DMS53 treated with DMSO at 0.1 percent for 48 hours (cell line): ENCODE measurements around the gene ZFP82.

Experiments used
- DNase-seq: peaks from one replicate; lab custom pipeline; 2025; ENCODE audit not compliant: unreplicated experiment; lab: John Stamatoyannopoulos, UW

ZFP82 gene

DNA sequence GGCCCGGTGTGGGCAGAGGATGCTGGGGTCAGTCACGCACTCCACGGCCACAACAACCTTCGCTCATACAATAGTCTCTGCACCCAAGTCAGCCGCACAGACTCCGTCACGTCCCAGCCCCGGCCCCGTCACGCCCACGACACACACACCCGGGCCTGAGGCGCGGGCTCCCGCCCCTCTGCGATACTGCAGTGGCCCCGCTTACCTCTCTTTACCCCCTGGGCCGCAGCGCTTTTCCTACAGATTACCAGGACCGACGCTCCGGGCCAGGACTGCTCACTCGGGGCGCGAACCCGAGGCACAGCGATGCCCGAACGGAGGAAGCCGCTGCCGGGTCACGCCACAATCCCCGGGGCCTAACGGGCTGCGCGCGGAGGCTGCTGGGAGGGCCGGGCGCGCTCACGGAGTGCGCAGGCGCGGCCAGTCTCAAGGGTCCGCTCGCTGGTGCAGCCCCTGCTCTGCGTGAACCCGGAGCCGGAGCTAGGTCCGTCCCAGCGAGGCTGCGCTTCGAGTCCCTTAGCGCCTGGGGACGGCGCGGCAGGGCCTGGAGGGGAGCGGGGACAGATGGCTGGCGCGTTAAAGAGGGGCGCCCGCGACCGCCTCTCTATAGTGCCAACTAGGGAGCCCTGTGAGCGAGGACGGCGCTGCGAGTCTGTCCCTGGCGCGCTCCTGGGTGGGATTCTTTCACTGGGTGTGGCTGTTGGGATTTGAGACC, at the start of gene ZFP82:
Gene ZFP82 (minus strand): TSS at position 358 of the 715 bp plus-strand sequence. CDS start 8,855 bp downstream, outside the sequence.
- peak; percentile 82 for DNase-seq

DNA sequence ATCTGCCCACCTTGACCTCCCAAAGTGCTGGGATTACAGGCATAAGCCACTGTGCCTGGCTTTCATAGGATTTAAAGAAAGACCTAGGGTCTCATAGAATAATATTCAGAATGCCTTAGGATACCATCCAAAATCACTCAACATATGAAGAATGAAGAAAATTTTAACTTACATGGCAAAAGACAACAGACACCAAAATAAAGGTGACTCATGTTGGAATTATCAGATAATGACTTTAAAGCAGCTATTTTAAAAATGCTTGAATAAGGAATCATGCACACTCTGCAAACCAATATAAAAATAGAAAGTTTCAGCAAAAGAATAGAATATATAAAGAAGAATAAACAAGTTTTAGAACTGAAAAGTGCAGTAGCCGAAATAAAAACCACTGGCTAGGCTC, 41.6 kb upstream of the ZFP82 start:
- DNase-seq = no peak

DNA sequence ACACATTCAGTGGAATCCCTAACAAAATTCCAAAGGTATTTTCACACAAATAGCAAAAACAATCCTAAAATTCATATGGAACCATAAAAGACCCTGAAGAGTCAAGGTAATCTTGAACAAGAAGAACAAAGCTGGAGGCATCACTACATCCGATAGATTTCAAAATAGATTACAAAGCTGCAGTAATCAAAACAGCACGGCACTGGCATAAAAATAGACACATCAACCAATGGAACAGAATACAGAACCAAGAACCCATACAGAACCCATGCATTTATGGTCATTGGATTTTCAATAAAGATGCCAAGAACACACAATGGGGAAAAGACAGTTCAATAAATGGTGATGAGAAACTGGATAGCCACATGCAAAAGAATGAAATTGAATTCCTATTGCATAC, 38.4 kb upstream of the ZFP82 start:
- DNase-seq = no peak

DNA sequence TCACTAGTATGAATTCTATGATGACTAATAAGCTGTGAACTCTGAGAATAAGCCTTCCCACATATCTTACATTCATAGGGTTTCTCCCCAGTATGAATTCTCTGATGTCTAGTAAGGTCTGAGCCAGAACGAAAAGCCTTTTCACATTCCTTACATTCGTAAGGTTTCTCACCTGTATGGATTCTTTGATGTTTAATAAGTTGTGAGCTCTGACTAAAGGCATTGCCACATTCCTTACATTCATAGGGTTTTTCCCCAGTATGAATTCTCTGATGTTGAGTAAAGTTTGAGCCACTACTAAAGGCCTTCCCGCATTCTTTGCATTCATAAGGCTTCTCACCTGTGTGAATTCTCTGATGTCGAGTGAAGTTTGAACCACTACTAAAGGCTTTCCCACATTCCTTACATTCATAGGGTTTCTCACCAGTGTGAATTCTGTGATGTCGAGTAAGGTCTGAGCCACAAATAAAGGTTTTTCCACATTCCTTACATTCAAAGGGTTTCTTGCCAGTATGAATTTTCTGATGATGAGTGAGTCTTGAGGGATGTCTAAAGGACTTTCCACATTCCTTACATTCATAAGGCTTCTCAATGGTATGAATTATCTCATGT, 30.7 kb upstream of the ZFP82 start:
- DNase-seq = no peak

DNA sequence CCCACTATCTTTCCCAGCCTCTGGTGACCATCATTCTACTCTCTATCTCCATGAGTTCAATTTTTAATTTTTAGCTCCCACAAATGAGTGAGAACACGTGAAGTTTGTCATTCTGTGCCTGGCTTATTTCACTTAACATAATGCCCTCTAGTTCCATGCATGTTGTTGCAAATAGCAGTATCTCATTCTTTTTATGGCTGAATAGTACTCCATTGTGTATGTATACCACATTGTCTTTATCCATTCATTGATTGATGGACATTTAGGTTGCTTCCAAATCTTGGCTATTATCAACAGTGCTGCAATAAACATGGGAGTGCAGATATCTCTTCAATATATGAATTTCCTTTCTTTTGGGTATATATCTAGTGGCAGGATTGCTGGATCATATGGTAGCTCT, 22.9 kb upstream of the ZFP82 start:
- DNase-seq = no peak

GRCh38 chr19:36436531-36436930, 18.1 kb upstream of the ZFP82 start:
- DNase-seq = peak; percentile 26

- no peak for DNase-seq
Observed at GRCh38 chr19:36423925-36424324, 5.5 kb upstream of the ZFP82 start.

DNA sequence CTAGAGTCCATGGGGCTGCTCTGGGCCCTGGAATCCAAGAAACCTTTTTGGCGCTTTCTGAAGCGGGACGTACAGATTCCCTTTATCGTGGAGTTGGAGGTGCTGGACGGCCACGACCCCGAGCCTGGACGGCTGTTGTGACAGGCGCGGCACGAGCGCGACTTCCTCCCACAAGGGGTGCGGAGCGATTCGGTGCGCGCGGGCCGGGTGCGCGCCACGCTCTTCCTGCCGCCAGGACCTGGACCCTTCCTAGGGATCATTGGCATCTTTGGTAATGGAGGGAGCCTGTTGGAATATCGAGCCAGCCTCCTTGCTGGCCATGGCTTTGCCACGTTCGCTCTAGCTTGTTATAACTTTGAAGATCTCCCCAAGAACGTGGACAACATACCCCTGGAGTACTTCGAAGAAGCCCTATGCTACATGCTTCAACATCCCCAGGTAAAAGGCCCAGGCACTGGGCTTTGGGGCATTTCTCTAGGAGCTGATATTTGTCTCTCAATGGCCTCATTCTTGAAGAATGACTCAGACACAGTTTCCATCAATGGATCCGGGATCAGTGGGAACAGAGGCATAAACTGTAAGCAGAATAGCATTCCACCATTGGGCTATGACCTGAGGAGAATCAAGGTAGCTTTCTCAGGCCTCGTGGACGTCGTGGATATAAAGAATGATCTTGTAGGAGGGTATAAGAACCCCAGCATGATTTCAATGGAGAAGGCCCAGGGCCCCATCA, 3.5 kb upstream of the ZFP82 start:
- DNase-seq = no peak

GRCh38 chr19:36420961-36421748, 2.7 kb upstream of the ZFP82 start:
- no peak for DNase-seq

GRCh38 chr19:36417752-36418286, 625 bp downstream of the ZFP82 start:
- DNase-seq = no peak

- no peak for DNase-seq
Observed at GRCh38 chr19:36409841-36410240, 8.6 kb downstream of the ZFP82 start.

GRCh38 chr19:36408101-36408500, 10.3 kb downstream of the ZFP82 start:
- DNase-seq = no peak

- no peak for DNase-seq
Observed at GRCh38 chr19:36404498-36404897, 13.9 kb downstream of the ZFP82 start.

- no peak for DNase-seq
Observed at GRCh38 chr19:36401475-36401874, 17.0 kb downstream of the ZFP82 start.

DNA sequence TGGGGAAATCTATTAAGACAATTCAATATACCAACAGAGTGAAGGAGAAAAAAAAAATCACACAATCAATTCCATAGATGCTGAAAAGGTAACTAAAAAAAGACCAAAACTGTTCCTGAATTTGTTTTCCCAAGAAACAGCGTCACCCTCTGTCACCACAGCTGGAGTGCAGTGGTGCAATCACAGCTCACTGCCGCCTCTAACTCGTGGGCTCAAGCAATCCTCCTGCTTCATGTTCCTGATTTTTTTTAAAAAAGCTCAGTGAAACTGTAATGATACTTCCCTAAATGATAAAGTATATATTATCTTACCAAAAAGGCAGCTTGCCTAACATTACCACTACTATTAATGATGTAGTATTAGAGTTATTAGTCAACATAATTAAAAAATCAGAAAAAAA, 19.9 kb downstream of the ZFP82 start:
- no peak for DNase-seq

- DNase-seq = no peak
Observed at GRCh38 chr19:36392916-36393673, 25.3 kb downstream of the ZFP82 start.

- no peak for DNase-seq
Observed at GRCh38 chr19:36379510-36379819, 39.0 kb downstream of the ZFP82 start.

GRCh38 chr19:36378625-36379509, 39.6 kb downstream of the ZFP82 start, which contains the start of gene ZFP14:
Gene ZFP14 (minus strand): TSS chr19:36379201. CDS start chr19:36367892, 11,309 bp downstream.
- DNase-seq = peak; percentile 98

- no peak for DNase-seq
Observed at GRCh38 chr19:36377541-36378178, 40.8 kb downstream of the ZFP82 start.
